Mesendoderm (in vitro differentiated cells): Measurements from ENCODE around the gene ACSL3.

Experiments
- DNase-seq: peaks from one replicate; pipeline ENCODE4 v3.0.0; 2013
- H2AK5ac ChIP-seq: 2 replicates; pipeline ENCODE4 v1.6.1; 2013; ENCODE audit warnings: low read length, inconsistent platforms
- H2BK120ac ChIP-seq: 2 replicates; pipeline ENCODE4 v1.6.1; 2013; ENCODE audit warnings: low read depth, mild to moderate bottlenecking, low read length, moderate library complexity, mixed read lengths
- H2BK15ac ChIP-seq: replicated peaks from 2 replicates; pipeline ENCODE4 v1.6.1; 2013; ENCODE audit warnings: low read depth, mild to moderate bottlenecking, moderate library complexity
- H2BK5ac ChIP-seq: 2 replicates; pipeline ENCODE4 v1.6.1; 2013; ENCODE audit warnings: low read length, inconsistent platforms
- H3K18ac ChIP-seq: 2 replicates; pipeline ENCODE4 v1.6.1; 2013; ENCODE audit warnings: mild to moderate bottlenecking, low read length, mixed read lengths
- H3K23ac ChIP-seq: one replicate; pipeline ENCODE4 v1.6.1; 2013; ENCODE audit warnings: low read length
- H3K27ac ChIP-seq: 2 replicates; pipeline ENCODE4 v1.5.1; 2013; ENCODE audit warnings: low read depth, mild to moderate bottlenecking, inconsistent platforms, low read length, moderate library complexity
- H3K27me3 ChIP-seq: 2 replicates; pipeline ENCODE4 v1.6.1; 2013; ENCODE audit warnings: low read length, control low read depth, mild to moderate bottlenecking, inconsistent platforms; ENCODE audit not compliant: insufficient read depth, poor library complexity
- H3K36me3 ChIP-seq: 2 replicates; pipeline ENCODE4 v1.6.1; 2013; ENCODE audit warnings: low read length, inconsistent platforms; ENCODE audit not compliant: control insufficient read depth, insufficient read depth
- H3K4ac ChIP-seq: one replicate; pipeline ENCODE4 v1.6.1; 2013; ENCODE audit warnings: low read depth, mild to moderate bottlenecking, low read length, moderate library complexity
- H3K4me1 ChIP-seq: 2 replicates; pipeline ENCODE4 v1.6.1; 2013; ENCODE audit warnings: low read depth, low read length, inconsistent platforms; ENCODE audit not compliant: control insufficient read depth
- H3K4me2 ChIP-seq: 2 replicates; pipeline ENCODE4 v1.6.1; 2013; ENCODE audit warnings: low read length
- H3K4me3 ChIP-seq: 2 replicates; pipeline ENCODE4 v1.5.1; 2013; ENCODE audit warnings: mild to moderate bottlenecking, low read length
- H3K56ac ChIP-seq: one replicate; pipeline ENCODE4 v1.6.1; 2013; ENCODE audit warnings: low read length
- H3K79me1 ChIP-seq: 2 replicates; pipeline ENCODE4 v1.6.1; 2013; ENCODE audit warnings: low read length, inconsistent platforms
- H3K79me2 ChIP-seq: 2 replicates; pipeline ENCODE4 v1.6.1; 2013; ENCODE audit warnings: mild to moderate bottlenecking, low read length; ENCODE audit not compliant: control insufficient read depth, insufficient read depth
- H3K9ac ChIP-seq: 2 replicates; pipeline ENCODE4 v1.6.1; 2013; ENCODE audit warnings: low read length, inconsistent platforms
- H4K5ac ChIP-seq: one replicate; pipeline ENCODE4 v1.6.1; 2013; ENCODE audit warnings: low read length
- H4K8ac ChIP-seq: one replicate; pipeline ENCODE4 v1.6.1; 2013; ENCODE audit warnings: low read depth, mild to moderate bottlenecking, control low read depth, low read length, moderate library complexity
- WGBS: extraction: QIAGEN DNeasy Blood & Tissue Kit; methylation state at CpG from one replicate; pipeline ENCODE4 v1.1.7; 2013; ENCODE audit warnings: low lambda C conversion rate, missing lambda C conversion rate; ENCODE audit not compliant: insufficient coverage; ENCODE audit errors: extremely low coverage; 5-methylcytosine and 5-hydroxymethylcytosine counted together

Gene ACSL3

GRCh38 chr2:222888716-222889115 is 27.9 kb downstream of the ACSL3 start:
- H3K4me3 ChIP-seq: no peak overlapping the region
- WGBS: no CpG with 5 or more reads among the region's 7 CpGs
- H4K5ac ChIP-seq: no peak overlapping the region
- H4K8ac ChIP-seq: no peak overlapping the region
- H3K27me3 ChIP-seq: no peaks in the 10 kb centered on the region
- no peak overlapping the region for H2BK120ac ChIP-seq
- DNase-seq: no peak
- no peak overlapping the region for H3K56ac ChIP-seq
- no peak overlapping the region for H3K9ac ChIP-seq
- H2BK15ac ChIP-seq: no peak overlapping the region
- no peak overlapping the region for H2BK5ac ChIP-seq
- no peak overlapping the region for H3K18ac ChIP-seq
- no peak overlapping the region for H3K4me2 ChIP-seq
- H3K79me2 ChIP-seq: peaks cover 50% of the 10 kb centered on the region
- peaks cover 16% of the 10 kb centered on the region for H3K79me1 ChIP-seq
- no peaks in the 10 kb centered on the region for H3K4me1 ChIP-seq
- H3K36me3 ChIP-seq: no peaks in the 10 kb centered on the region
- no peak overlapping the region for H2AK5ac ChIP-seq
- H3K27ac ChIP-seq: no peak overlapping the region
- no peak overlapping the region for H3K4ac ChIP-seq
- H3K23ac ChIP-seq: no peak overlapping the region

DNA sequence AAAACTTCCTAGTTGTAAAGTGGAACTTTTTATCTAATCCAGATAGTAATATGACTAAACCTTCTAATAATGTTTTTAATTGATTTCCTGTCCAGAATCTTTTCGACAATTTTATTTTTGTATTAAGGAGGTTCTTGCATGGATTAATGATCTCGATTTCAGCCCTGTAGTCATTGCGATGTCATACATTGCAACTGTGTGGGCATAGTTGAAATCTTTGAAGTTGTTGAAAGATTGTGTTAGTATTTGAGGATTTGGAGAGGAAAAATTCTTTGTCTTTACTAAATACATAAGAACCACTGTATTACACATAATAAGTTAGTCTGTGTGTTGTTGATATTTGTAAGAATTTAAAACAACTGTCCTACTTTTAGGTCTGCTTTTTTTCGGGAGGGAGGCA is 31.1 kb downstream of the ACSL3 start:
- Histone ChIP-seq H4K8ac (no peak overlapping the region), H2AK5ac (no peak overlapping the region), H3K23ac (no peak overlapping the region), H3K9ac (no peak overlapping the region), H3K4me3 (no peak overlapping the region), H3K56ac (no peak overlapping the region), H2BK5ac (no peak overlapping the region), H3K4me1 (no peaks in the 10 kb centered on the region), H3K4ac (no peak overlapping the region), H3K18ac (no peak overlapping the region), H3K79me2 (peaks cover 37% of the 10 kb centered on the region), H3K27me3 (no peaks in the 10 kb centered on the region), H3K4me2 (no peak overlapping the region), H3K36me3 (no peaks in the 10 kb centered on the region), H2BK15ac (no peak overlapping the region), H3K27ac (no peak overlapping the region), H4K5ac (no peak overlapping the region), H3K79me1 (peaks cover 13% of the 10 kb centered on the region), H2BK120ac (no peak overlapping the region)
- no peak for DNase-seq
- WGBS: no CpG with 5 or more reads among the region's 4 CpGs

DNA sequence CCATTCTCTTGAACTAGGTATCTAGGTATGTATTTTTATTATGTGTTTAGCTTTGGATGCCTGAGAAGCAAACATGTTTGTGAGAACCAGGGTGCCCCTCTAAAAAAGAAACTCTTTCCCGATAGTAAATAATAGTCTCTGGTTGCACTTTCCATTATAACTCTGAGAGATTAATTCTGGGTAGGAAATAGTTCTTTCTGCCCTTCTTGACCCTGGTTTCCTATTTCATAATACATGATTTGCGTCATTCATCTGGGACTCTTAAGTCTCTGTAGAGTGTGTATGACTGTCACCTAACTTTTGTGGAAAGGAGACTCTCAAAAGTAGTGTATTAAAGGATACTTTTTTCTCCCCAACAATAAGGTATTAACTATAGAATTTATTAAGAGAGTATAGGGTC is 31.5 kb downstream of the ACSL3 start:
- no peak for DNase-seq
- WGBS: no CpG with 5 or more reads among the region's 2 CpGs
- no peak overlapping the region for H2BK15ac ChIP-seq
- H3K4me2 ChIP-seq: no peak overlapping the region
- H3K27ac ChIP-seq: no peak overlapping the region
- no peak overlapping the region for H2BK120ac ChIP-seq
- H3K9ac ChIP-seq: no peak overlapping the region
- no peak overlapping the region for H4K8ac ChIP-seq
- no peak overlapping the region for H2BK5ac ChIP-seq
- no peak overlapping the region for H3K23ac ChIP-seq
- H4K5ac ChIP-seq: no peak overlapping the region
- no peak overlapping the region for H3K4ac ChIP-seq
- H3K36me3 ChIP-seq: no peaks in the 10 kb centered on the region
- H3K18ac ChIP-seq: no peak overlapping the region
- no peak overlapping the region for H2AK5ac ChIP-seq
- peaks cover 32% of the 10 kb centered on the region for H3K79me2 ChIP-seq
- peaks cover 10% of the 10 kb centered on the region for H3K79me1 ChIP-seq
- H3K4me3 ChIP-seq: no peak overlapping the region
- H3K4me1 ChIP-seq: no peaks in the 10 kb centered on the region
- H3K56ac ChIP-seq: no peak overlapping the region
- no peaks in the 10 kb centered on the region for H3K27me3 ChIP-seq

DNA sequence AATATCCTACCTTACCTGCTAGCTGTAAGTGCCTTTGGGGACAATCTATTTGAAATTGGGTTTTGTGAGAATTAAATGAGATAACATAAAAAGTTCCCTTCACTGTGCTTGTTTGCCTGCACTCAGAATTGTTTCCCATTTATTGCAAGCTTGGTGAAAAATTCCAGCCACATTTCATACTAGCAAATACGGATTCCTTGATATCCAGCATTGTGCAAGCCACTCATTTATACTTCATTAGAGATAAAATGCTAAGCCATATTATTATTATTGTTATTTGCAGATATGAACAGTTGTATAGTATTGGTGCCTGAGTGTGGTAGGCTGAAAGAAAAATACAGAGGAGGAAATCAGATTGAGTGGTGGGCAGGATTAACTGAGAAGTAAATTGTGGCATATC is 31.9 kb downstream of the ACSL3 start:
- no peak overlapping the region for H2BK5ac ChIP-seq
- no peak overlapping the region for H3K27ac ChIP-seq
- H3K56ac ChIP-seq: no peak overlapping the region
- H3K9ac ChIP-seq: no peak overlapping the region
- no peak overlapping the region for H3K4ac ChIP-seq
- no peak overlapping the region for H3K4me2 ChIP-seq
- peaks cover 8% of the 10 kb centered on the region for H3K79me1 ChIP-seq
- no peak overlapping the region for H2AK5ac ChIP-seq
- H4K8ac ChIP-seq: no peak overlapping the region
- H3K27me3 ChIP-seq: no peaks in the 10 kb centered on the region
- no peak overlapping the region for H2BK15ac ChIP-seq
- H4K5ac ChIP-seq: no peak overlapping the region
- no peaks in the 10 kb centered on the region for H3K36me3 ChIP-seq
- H3K79me2 ChIP-seq: peaks cover 29% of the 10 kb centered on the region
- no peak for DNase-seq
- no peak overlapping the region for H3K18ac ChIP-seq
- H3K4me1 ChIP-seq: no peaks in the 10 kb centered on the region
- no peak overlapping the region for H3K23ac ChIP-seq
- H3K4me3 ChIP-seq: no peak overlapping the region
- no peak overlapping the region for H2BK120ac ChIP-seq
- WGBS: no CpG with 5 or more reads among the region's 1 CpG

GRCh38 chr2:222893716-222894115 is 32.9 kb downstream of the ACSL3 start:
- Histone ChIP-seq H2AK5ac (no peak overlapping the region), H3K9ac (no peak overlapping the region), H3K36me3 (no peaks in the 10 kb centered on the region), H3K79me1 (peaks cover 8% of the 10 kb centered on the region), H3K27me3 (no peaks in the 10 kb centered on the region), H2BK15ac (no peak overlapping the region), H3K18ac (no peak overlapping the region), H3K4me2 (no peak overlapping the region), H3K27ac (no peak overlapping the region), H2BK5ac (no peak overlapping the region), H3K4me3 (no peak overlapping the region), H3K4ac (no peak overlapping the region), H3K4me1 (no peaks in the 10 kb centered on the region), H3K23ac (no peak overlapping the region), H3K79me2 (peaks cover 30% of the 10 kb centered on the region), H2BK120ac (no peak overlapping the region), H4K5ac (no peak overlapping the region), H4K8ac (no peak overlapping the region), H3K56ac (no peak overlapping the region)
- DNase-seq: no peak
- WGBS: 100% methylated on average over 2 of the region's 4 CpGs

GRCh38 chr2:222895144-222895543 is 34.3 kb downstream of the ACSL3 start:
- no CpG with 5 or more reads among the region's 1 CpG for WGBS
- Histone ChIP-seq H3K18ac (no peak overlapping the region), H3K27ac (no peak overlapping the region), H4K8ac (no peak overlapping the region), H3K23ac (no peak overlapping the region), H2AK5ac (no peak overlapping the region), H3K4me2 (no peak overlapping the region), H3K27me3 (no peaks in the 10 kb centered on the region), H3K56ac (no peak overlapping the region), H3K9ac (no peak overlapping the region), H2BK120ac (no peak overlapping the region), H3K79me1 (peaks cover 8% of the 10 kb centered on the region), H3K4me1 (no peaks in the 10 kb centered on the region), H3K79me2 (peaks cover 26% of the 10 kb centered on the region), H3K36me3 (no peaks in the 10 kb centered on the region), H3K4ac (no peak overlapping the region), H3K4me3 (no peak overlapping the region), H2BK15ac (no peak overlapping the region), H4K5ac (no peak overlapping the region), H2BK5ac (no peak overlapping the region)
- no peak for DNase-seq
